Measurements from ENCODE around the gene FBN3. TPM values are rescaled to one million over a fixed set of nuclear protein-coding genes. Genes with fewer than 3 reads are reported as not detected.
A peak's percentile ranks its signal among the peaks of the same experiment; 100 is the strongest.

FBN3 gene
- total and polyA plus RNA-seq, 2 donors (not counting 1 experiment from before 2014, with no cell fraction given), result not detected

DNA sequence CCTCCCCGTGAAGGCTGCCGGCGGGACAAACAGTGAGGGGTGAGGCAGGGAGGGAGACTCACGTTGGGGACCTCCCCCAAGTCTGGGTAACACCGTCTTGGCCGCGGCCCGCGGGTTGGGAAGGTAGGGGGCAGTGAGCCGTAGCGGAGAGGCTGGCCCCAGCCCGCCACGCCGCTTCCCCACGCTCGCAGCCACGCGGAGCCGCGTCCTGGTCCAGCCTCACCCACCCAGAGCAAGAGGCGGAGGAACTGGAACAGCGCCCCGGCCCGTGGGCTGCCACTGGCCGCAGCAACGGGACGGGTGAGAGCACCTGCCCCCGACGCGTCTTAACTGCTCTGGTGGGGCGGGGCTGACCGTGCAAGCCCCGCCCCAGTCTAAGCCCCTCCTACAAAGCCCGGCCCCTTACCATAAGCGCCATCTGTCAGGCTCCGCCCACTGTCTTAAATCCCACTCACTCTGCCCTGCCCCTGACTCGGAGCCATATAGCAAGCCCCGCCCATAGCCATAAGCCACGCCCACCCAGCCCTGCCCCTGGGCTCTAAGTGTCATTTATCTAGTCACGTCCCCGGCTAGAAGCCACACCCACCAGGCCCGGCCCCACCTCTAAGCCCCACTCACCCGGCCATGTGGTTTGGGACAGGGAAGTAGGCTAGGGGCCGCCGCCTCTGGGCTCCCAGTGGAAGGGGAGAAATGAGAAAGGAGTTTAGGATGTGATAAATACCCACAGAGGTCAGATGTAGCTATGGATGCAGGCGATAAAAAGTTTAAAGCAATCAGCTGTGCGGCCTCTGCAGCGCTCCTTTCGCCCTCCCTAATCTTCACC, 98.9 kb downstream of the FBN3 start:
- Histone ChIP-seq H3K36me3 (replicated peaks in 1 of 2; ENCODE audit: control extremely low read depth in 1 of 2, control insufficient read depth in 1 of 2, extremely low read depth in 1 of 2, insufficient read depth in 2 of 2, low read length in 1 of 2) (no peaks in the 10 kb centered on the region), H3K9ac (ENCODE audit: low read length) (peak overlapping the region; percentile 61), H2AFZ (ENCODE audit: insufficient read depth, low read depth, low read length, poor library complexity, severe bottlenecking) (peak overlapping the region; percentile 85), H3K4me3 (ENCODE audit: control extremely low read depth in 1 of 5, extremely low read depth in 1 of 5, insufficient read depth in 1 of 5, low read depth in 2 of 5, low read length in 4 of 5) (peak overlapping the region in 4 of 5 experiments; percentile 37 to 62 (median 52)), H3K4me2 (replicated peaks; ENCODE audit: low read depth, low read length, poor library complexity, severe bottlenecking) (peak overlapping the region; percentile 92), H3K79me2 (ENCODE audit: control insufficient read depth, insufficient read depth, low read length) (no peaks in the 10 kb centered on the region), H3K27me3 (replicated peaks in 1 of 4; ENCODE audit: control extremely low read depth in 1 of 4, control insufficient read depth in 3 of 4, insufficient read depth in 4 of 4, low read length in 3 of 4) (no peaks in the 10 kb centered on the region), H4K20me1 (ENCODE audit: control insufficient read depth, insufficient read depth, low read length, poor library complexity, severe bottlenecking) (no peaks in the 10 kb centered on the region), H3K9me3 (ENCODE audit: control extremely low read depth in 1 of 3, control insufficient read depth in 2 of 3, insufficient read depth in 1 of 3, low read length in 2 of 3) (peaks cover 0 to 9% (median 0%) of the 10 kb centered on the region in 3 donors), H3K27ac (ENCODE audit: low read length in 2 of 2) (no peak overlapping the region), H3K4me1 (ENCODE audit: control insufficient read depth in 2 of 2, insufficient read depth in 2 of 2, low read length in 2 of 2) (peaks cover 13 to 23% of the 10 kb centered on the region in 2 donors)
- H3K4me3 Mint-ChIP-seq, result peak overlapping the region; percentile 83
- intact Hi-C loops (cut with micrococcal nuclease), result loop anchor here (1.0 kb wide), 1 partner anchor 107 kb away; the partner anchor contains the start of gene TIMM44
- H3K27ac Mint-ChIP-seq, result peak overlapping the region; percentile 53
- peak; percentile 96 for ATAC-seq (ENCODE audit: low read depth)
- peaks cover 3% of the 10 kb centered on the region for H3K27me3 Mint-ChIP-seq
- ChIA-PET POLR2A (interaction anchor here (0.5 to 0.7 kb wide), 2 partner anchors 159 to 257 kb away, joined by 3 to 7 read pairs; no protein-coding TSS in a partner anchor), CTCF (interaction anchor here (0.5 to 0.7 kb wide), 3 partner anchors 105 to 574 kb away, joined by 3 to 4 read pairs (median 4); no protein-coding TSS in a partner anchor)
- 6% methylated on average over 42 of the region's 49 CpGs for WGBS (ENCODE audit: insufficient coverage)
- TF ChIP-seq EZH2 (IDR thresholded peaks at IDR 0.05; ENCODE audit: borderline replicate concordance, insufficient read depth, low read depth, low read length, poor library complexity, severe bottlenecking), result no peak
- TF ChIP-seq, protein P1, sequence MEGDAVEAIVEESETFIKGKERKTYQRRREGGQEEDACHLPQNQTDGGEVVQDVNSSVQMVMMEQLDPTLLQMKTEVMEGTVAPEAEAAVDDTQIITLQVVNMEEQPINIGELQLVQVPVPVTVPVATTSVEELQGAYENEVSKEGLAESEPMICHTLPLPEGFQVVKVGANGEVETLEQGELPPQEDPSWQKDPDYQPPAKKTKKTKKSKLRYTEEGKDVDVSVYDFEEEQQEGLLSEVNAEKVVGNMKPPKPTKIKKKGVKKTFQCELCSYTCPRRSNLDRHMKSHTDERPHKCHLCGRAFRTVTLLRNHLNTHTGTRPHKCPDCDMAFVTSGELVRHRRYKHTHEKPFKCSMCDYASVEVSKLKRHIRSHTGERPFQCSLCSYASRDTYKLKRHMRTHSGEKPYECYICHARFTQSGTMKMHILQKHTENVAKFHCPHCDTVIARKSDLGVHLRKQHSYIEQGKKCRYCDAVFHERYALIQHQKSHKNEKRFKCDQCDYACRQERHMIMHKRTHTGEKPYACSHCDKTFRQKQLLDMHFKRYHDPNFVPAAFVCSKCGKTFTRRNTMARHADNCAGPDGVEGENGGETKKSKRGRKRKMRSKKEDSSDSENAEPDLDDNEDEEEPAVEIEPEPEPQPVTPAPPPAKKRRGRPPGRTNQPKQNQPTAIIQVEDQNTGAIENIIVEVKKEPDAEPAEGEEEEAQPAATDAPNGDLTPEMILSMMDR (IDR thresholded peaks at IDR 0.05), result no peak
- no peaks in the 10 kb centered on the region for H3K9me3 Mint-ChIP-seq (ENCODE audit: insufficient read depth)
- peak; percentile 95 for DNase-seq
- peaks cover 13% of the 10 kb centered on the region for H3K4me1 Mint-ChIP-seq

All from B cell (primary cell).